ENCODE data around the gene UBE2H.

Gene UBE2H

DNA sequence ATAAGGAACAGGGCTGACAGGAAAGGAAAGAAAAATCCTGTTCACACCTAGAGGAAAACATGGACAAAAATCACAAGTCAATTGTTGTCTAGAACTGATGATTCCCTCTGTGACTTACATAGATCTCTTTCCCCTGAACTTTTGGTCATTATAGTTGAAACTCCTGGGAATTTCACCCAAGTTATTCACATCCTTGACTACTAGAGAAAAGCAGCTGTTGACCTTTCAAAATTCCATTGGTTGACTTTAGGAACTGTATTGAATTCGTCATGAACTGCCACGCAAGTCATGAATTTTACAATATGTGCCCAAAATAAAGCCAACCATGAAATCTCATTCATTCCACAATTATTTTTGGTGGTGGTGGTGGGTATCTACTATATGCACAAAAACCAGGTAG lies 104.3 kb downstream of the UBE2H start:
- DNase-seq (ENCODE audit: low spot score) = no peak
- peaks cover 3 to 5% of the 10 kb centered on the region in 2 donors for H3K4me1 ChIP-seq (ENCODE audit: control insufficient read depth in 2 of 2, insufficient read depth in 1 of 2, low read depth in 1 of 2, low read length in 2 of 2)
- H3K36me3 ChIP-seq (replicated peaks in 1 of 2; ENCODE audit: control insufficient read depth in 2 of 2, insufficient read depth in 2 of 2, low read length in 2 of 2) = no peaks in the 10 kb centered on the region
- no peak overlapping the region for H2BK12ac ChIP-seq (ENCODE audit: low read length)
- WGBS, 2 donors (ENCODE audit: extremely low coverage in 2 of 2, insufficient read length in 2 of 2, insufficient replicate concordance in 1 of 2) = no CpG with 5 or more reads among the region's 2 CpGs
- no peak overlapping the region for H4K8ac ChIP-seq (ENCODE audit: low read depth, low read length)
- H3K4ac ChIP-seq (ENCODE audit: low read length) = no peak overlapping the region
- no peak overlapping the region for H3K18ac ChIP-seq (ENCODE audit: low read length)
- H3K27me3 ChIP-seq (ENCODE audit: control insufficient read depth in 3 of 3, insufficient read depth in 3 of 3, low read depth in 1 of 3, low read length in 3 of 3) = no peaks in the 10 kb centered on the region
- no peaks in the 10 kb centered on the region for H3K79me1 ChIP-seq (ENCODE audit: low read depth, low read length)
- no peaks in the 10 kb centered on the region for H3K9me3 ChIP-seq (replicated peaks in 1 of 2; ENCODE audit: control insufficient read depth in 2 of 2, insufficient read depth in 1 of 2, low read depth in 1 of 2, low read length in 2 of 2)
- H2AK5ac ChIP-seq (ENCODE audit: low read depth, low read length) = no peak overlapping the region
- H2BK120ac ChIP-seq (ENCODE audit: low read depth, low read length) = no peak overlapping the region
- no peak overlapping the region for H2BK15ac ChIP-seq (ENCODE audit: low read length)
- H2AFZ ChIP-seq (ENCODE audit: low read length) = no peak overlapping the region
- H3K27ac ChIP-seq (replicated peaks; ENCODE audit: low read length) = no peak overlapping the region
- no peak overlapping the region for H3K9ac ChIP-seq (ENCODE audit: low read depth, low read length, poor library complexity)
- no peak overlapping the region for H3K4me3 ChIP-seq (ENCODE audit: low read length in 2 of 2)
- H3K14ac ChIP-seq (ENCODE audit: low read length) = no peak overlapping the region
- H3K23ac ChIP-seq (ENCODE audit: low read depth, low read length, poor library complexity) = no peak overlapping the region
- H3K4me2 ChIP-seq (ENCODE audit: insufficient read depth, low read length, poor library complexity, severe bottlenecking) = no peak overlapping the region
- no peak overlapping the region for H2BK5ac ChIP-seq (ENCODE audit: low read length)
- H4K91ac ChIP-seq (ENCODE audit: low read depth, low read length, poor library complexity) = no peak overlapping the region

DNA sequence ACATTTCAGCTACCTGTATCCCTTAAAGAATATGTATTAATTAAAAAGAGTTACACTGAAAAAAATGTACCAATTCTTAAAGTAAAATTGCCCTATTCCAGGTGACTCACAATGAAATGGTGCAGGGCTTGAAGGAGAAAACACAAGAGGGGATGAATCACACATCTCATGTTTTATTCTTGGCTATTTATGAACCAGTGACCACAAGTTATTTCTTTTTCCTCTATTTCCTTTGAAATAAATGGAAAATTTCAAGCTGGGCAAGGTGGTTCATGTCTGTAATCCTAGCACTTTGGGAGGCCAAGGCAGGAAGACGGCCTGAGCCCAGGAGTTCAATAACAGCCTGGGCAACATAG lies 106.8 kb downstream of the UBE2H start:
- Histone ChIP-seq H4K91ac (ENCODE audit: low read depth, low read length, poor library complexity) (no peak overlapping the region), H2AFZ (ENCODE audit: low read length) (no peak overlapping the region), H3K9ac (ENCODE audit: low read depth, low read length, poor library complexity) (no peak overlapping the region), H3K4ac (ENCODE audit: low read length) (no peak overlapping the region), H2BK15ac (ENCODE audit: low read length) (no peak overlapping the region), H3K4me2 (ENCODE audit: insufficient read depth, low read length, poor library complexity, severe bottlenecking) (no peak overlapping the region), H2BK120ac (ENCODE audit: low read depth, low read length) (no peak overlapping the region), H3K36me3 (replicated peaks in 1 of 2; ENCODE audit: control insufficient read depth in 2 of 2, insufficient read depth in 2 of 2, low read length in 2 of 2) (no peaks in the 10 kb centered on the region), H3K79me1 (ENCODE audit: low read depth, low read length) (no peaks in the 10 kb centered on the region), H3K23ac (ENCODE audit: low read depth, low read length, poor library complexity) (no peak overlapping the region), H4K8ac (ENCODE audit: low read depth, low read length) (no peak overlapping the region), H3K4me3 (ENCODE audit: low read length in 2 of 2) (no peak overlapping the region), H3K14ac (ENCODE audit: low read length) (no peak overlapping the region), H2BK12ac (ENCODE audit: low read length) (no peak overlapping the region), H2BK5ac (ENCODE audit: low read length) (no peak overlapping the region), H3K4me1 (ENCODE audit: control insufficient read depth in 2 of 2, insufficient read depth in 1 of 2, low read depth in 1 of 2, low read length in 2 of 2) (peaks cover 0 to 8% of the 10 kb centered on the region in 2 donors), H3K18ac (ENCODE audit: low read length) (no peak overlapping the region), H3K9me3 (replicated peaks in 1 of 2; ENCODE audit: control insufficient read depth in 2 of 2, insufficient read depth in 1 of 2, low read depth in 1 of 2, low read length in 2 of 2) (no peaks in the 10 kb centered on the region), H3K27ac (replicated peaks; ENCODE audit: low read length) (no peak overlapping the region), H2AK5ac (ENCODE audit: low read depth, low read length) (no peak overlapping the region), H3K27me3 (ENCODE audit: control insufficient read depth in 3 of 3, insufficient read depth in 3 of 3, low read depth in 1 of 3, low read length in 3 of 3) (no peaks in the 10 kb centered on the region)
- WGBS, 2 donors (ENCODE audit: extremely low coverage in 2 of 2, insufficient read length in 2 of 2, insufficient replicate concordance in 1 of 2) = no CpG with 5 or more reads among the region's 1 CpG
- no peak for DNase-seq (ENCODE audit: low spot score)

DNA sequence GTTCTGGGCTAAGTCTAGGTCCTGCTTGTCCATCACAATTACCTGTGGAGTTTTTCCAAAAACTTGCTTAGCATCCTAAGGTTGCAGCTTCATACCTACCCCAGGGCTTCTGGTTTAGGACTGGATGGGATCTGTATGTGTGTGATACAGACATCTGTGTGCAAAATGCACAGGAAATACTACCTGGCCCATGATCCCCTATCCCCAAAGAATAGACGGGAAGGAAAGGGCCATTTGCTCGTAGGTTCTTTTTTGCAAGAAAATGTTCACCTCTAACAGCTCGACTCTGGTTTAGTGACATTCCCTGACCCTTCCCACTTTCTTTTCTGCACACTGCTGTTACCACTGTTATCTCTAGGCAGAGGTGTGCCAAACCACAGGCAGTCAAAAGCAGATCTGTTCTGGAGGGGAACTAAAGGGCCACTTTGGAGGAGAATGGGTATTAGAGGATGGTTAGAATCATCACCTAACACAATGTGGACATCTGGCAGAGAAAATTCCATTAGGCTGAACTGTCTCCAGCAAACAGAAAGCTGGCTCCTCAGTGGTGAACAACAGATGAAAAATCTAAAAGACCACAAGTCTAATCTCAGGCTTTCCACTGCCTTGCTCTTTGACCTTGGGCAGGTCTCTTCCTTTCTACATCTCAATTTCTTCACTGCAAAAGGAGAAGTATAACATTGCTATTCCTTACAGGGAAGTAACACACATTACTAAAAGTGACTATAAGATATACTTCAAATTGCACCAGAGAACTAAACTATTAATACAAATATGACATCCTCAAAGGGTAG lies 107.4 kb downstream of the UBE2H start:
- Histone ChIP-seq H3K36me3 (replicated peaks in 1 of 2; ENCODE audit: control insufficient read depth in 2 of 2, insufficient read depth in 2 of 2, low read length in 2 of 2) (no peaks in the 10 kb centered on the region), H3K14ac (ENCODE audit: low read length) (no peak overlapping the region), H2AK5ac (ENCODE audit: low read depth, low read length) (no peak overlapping the region), H3K4me3 (ENCODE audit: low read length in 2 of 2) (no peak overlapping the region), H3K9me3 (replicated peaks in 1 of 2; ENCODE audit: control insufficient read depth in 2 of 2, insufficient read depth in 1 of 2, low read depth in 1 of 2, low read length in 2 of 2) (no peaks in the 10 kb centered on the region), H3K4me1 (ENCODE audit: control insufficient read depth in 2 of 2, insufficient read depth in 1 of 2, low read depth in 1 of 2, low read length in 2 of 2) (peaks cover 0 to 9% of the 10 kb centered on the region in 2 donors), H2BK15ac (ENCODE audit: low read length) (no peak overlapping the region), H4K8ac (ENCODE audit: low read depth, low read length) (no peak overlapping the region), H3K4me2 (ENCODE audit: insufficient read depth, low read length, poor library complexity, severe bottlenecking) (no peak overlapping the region), H3K27ac (replicated peaks; ENCODE audit: low read length) (no peak overlapping the region), H3K27me3 (ENCODE audit: control insufficient read depth in 3 of 3, insufficient read depth in 3 of 3, low read depth in 1 of 3, low read length in 3 of 3) (no peaks in the 10 kb centered on the region), H3K9ac (ENCODE audit: low read depth, low read length, poor library complexity) (no peak overlapping the region), H3K79me1 (ENCODE audit: low read depth, low read length) (peaks cover 3% of the 10 kb centered on the region), H2BK5ac (ENCODE audit: low read length) (no peak overlapping the region), H3K4ac (ENCODE audit: low read length) (no peak overlapping the region), H4K91ac (ENCODE audit: low read depth, low read length, poor library complexity) (no peak overlapping the region), H3K23ac (ENCODE audit: low read depth, low read length, poor library complexity) (no peak overlapping the region), H2AFZ (ENCODE audit: low read length) (no peak overlapping the region), H2BK120ac (ENCODE audit: low read depth, low read length) (no peak overlapping the region), H2BK12ac (ENCODE audit: low read length) (no peak overlapping the region), H3K18ac (ENCODE audit: low read length) (no peak overlapping the region)
- no CpG with 5 or more reads among the region's 3 CpGs for WGBS, 2 donors (ENCODE audit: extremely low coverage in 2 of 2, insufficient read length in 2 of 2, insufficient replicate concordance in 1 of 2)
- no peak for DNase-seq (ENCODE audit: low spot score)

GRCh38 chr7:129843978-129844840 lies 108.6 kb downstream of the UBE2H start:
- H3K4me1 ChIP-seq (ENCODE audit: control insufficient read depth in 2 of 2, insufficient read depth in 1 of 2, low read depth in 1 of 2, low read length in 2 of 2) = peaks cover 0 to 9% of the 10 kb centered on the region in 2 donors
- no peaks in the 10 kb centered on the region for H3K9me3 ChIP-seq (replicated peaks in 1 of 2; ENCODE audit: control insufficient read depth in 2 of 2, insufficient read depth in 1 of 2, low read depth in 1 of 2, low read length in 2 of 2)
- H3K14ac ChIP-seq (ENCODE audit: low read length) = no peak overlapping the region
- no peak overlapping the region for H3K4me2 ChIP-seq (ENCODE audit: insufficient read depth, low read length, poor library complexity, severe bottlenecking)
- H3K27me3 ChIP-seq (ENCODE audit: control insufficient read depth in 3 of 3, insufficient read depth in 3 of 3, low read depth in 1 of 3, low read length in 3 of 3) = no peaks in the 10 kb centered on the region
- DNase-seq (ENCODE audit: low spot score) = no peak
- H2BK5ac ChIP-seq (ENCODE audit: low read length) = no peak overlapping the region
- peaks cover 3% of the 10 kb centered on the region for H3K79me1 ChIP-seq (ENCODE audit: low read depth, low read length)
- no CpG with 5 or more reads among the region's 7 CpGs for WGBS, 2 donors (ENCODE audit: extremely low coverage in 2 of 2, insufficient read length in 2 of 2, insufficient replicate concordance in 1 of 2)
- no peak overlapping the region for H2BK120ac ChIP-seq (ENCODE audit: low read depth, low read length)
- H3K23ac ChIP-seq (ENCODE audit: low read depth, low read length, poor library complexity) = no peak overlapping the region
- no peak overlapping the region for H3K9ac ChIP-seq (ENCODE audit: low read depth, low read length, poor library complexity)
- no peak overlapping the region for H3K4ac ChIP-seq (ENCODE audit: low read length)
- no peak overlapping the region for H3K27ac ChIP-seq (replicated peaks; ENCODE audit: low read length)
- peaks cover 0 to 1% of the 10 kb centered on the region in 2 donors for H3K36me3 ChIP-seq (replicated peaks in 1 of 2; ENCODE audit: control insufficient read depth in 2 of 2, insufficient read depth in 2 of 2, low read length in 2 of 2)
- no peak overlapping the region for H2AK5ac ChIP-seq (ENCODE audit: low read depth, low read length)
- H2BK12ac ChIP-seq (ENCODE audit: low read length) = no peak overlapping the region
- H2AFZ ChIP-seq (ENCODE audit: low read length) = no peak overlapping the region
- H3K18ac ChIP-seq (ENCODE audit: low read length) = no peak overlapping the region
- no peak overlapping the region for H3K4me3 ChIP-seq (ENCODE audit: low read length in 2 of 2)
- no peak overlapping the region for H4K8ac ChIP-seq (ENCODE audit: low read depth, low read length)
- no peak overlapping the region for H2BK15ac ChIP-seq (ENCODE audit: low read length)
- no peak overlapping the region for H4K91ac ChIP-seq (ENCODE audit: low read depth, low read length, poor library complexity)

All from neuronal stem cell (in vitro differentiated cells).